Natural killer cell (primary cell): ENCODE measurements around the gene NEK11. TPM values are rescaled to one million over a fixed set of nuclear protein-coding genes. Genes with fewer than 3 reads are reported as not detected.

Experiments
- ATAC-seq, 3 donors: fragments of 150-1000 bp in 2 of 3; fragments of 200-7000 bp in 1 of 3; cut with Tn5 transposase; 1 replicate in 1 of 3; 2 replicates in 2 of 3; pipeline ENCODE4 v1.10.0; 2021; ENCODE audit warnings: mild to moderate bottlenecking in 2 of 3, moderate library complexity in 2 of 3
- DNase-seq, 2 donors: peaks; one replicate each; pipeline versions ENCODE4 v3.0.0 to v3.0.0-alpha.2; 2013 to 2021; ENCODE audit warnings: mixed read lengths in 1 of 2
- H3K27ac ChIP-seq: one replicate; pipeline ENCODE4 v1.5.1; 2013; ENCODE audit warnings: mild to moderate bottlenecking, low read length
- H3K27me3 ChIP-seq: one replicate; pipeline ENCODE4 v1.6.1; 2013; ENCODE audit warnings: low read length; ENCODE audit not compliant: control insufficient read depth, insufficient read depth
- H3K36me3 ChIP-seq: one replicate; pipeline ENCODE4 v1.6.1; 2013; ENCODE audit warnings: low read length; ENCODE audit not compliant: control insufficient read depth, insufficient read depth
- H3K4me1 ChIP-seq: one replicate; pipeline ENCODE4 v1.6.1; 2013; ENCODE audit warnings: low read length; ENCODE audit not compliant: control insufficient read depth, insufficient read depth
- H3K4me3 ChIP-seq: one replicate; pipeline ENCODE4 v1.5.1; 2013; ENCODE audit warnings: low read length
- H3K9me3 ChIP-seq: one replicate; pipeline ENCODE4 v1.6.1; 2013; ENCODE audit warnings: low read length; ENCODE audit not compliant: control insufficient read depth, insufficient read depth
- H3K27ac Mint-ChIP-seq, 2 donors: one replicate each; pipeline ENCODE4 v1.8.0; 2022; ENCODE audit warnings: mild to moderate bottlenecking in 2 of 2, mixed read lengths in 2 of 2, moderate library complexity in 1 of 2
- H3K27me3 Mint-ChIP-seq, 2 donors: one replicate each; pipeline ENCODE4 v1.8.0; 2022; ENCODE audit warnings: low read depth in 2 of 2, mixed read lengths in 2 of 2
- H3K36me3 Mint-ChIP-seq: one replicate; pipeline ENCODE4 v1.8.0; 2022; ENCODE audit warnings: mixed read lengths
- H3K4me1 Mint-ChIP-seq, 2 donors: one replicate each; pipeline ENCODE4 v1.8.0; 2022; ENCODE audit warnings: mixed read lengths in 2 of 2
- H3K4me3 Mint-ChIP-seq: one replicate; pipeline ENCODE4 v1.8.0; 2022; ENCODE audit warnings: mild to moderate bottlenecking, moderate library complexity, mixed read lengths
- H3K9me3 Mint-ChIP-seq, 2 donors: one replicate each; pipeline ENCODE4 v1.8.0; 2022; ENCODE audit warnings: mixed read lengths in 2 of 2
- CTCF ChIP-seq: fragments of 200-600 bp; IDR thresholded peaks from one replicate; pipeline ENCODE4 v1.8.0; 2022; ENCODE audit warnings: antibody characterized with exemption
- WGBS: methylation state at CpG from one replicate; pipeline ENCODE4 v1.1.7; 2013; ENCODE audit warnings: missing lambda C conversion rate; ENCODE audit not compliant: insufficient coverage; 5-methylcytosine and 5-hydroxymethylcytosine counted together
- intact Hi-C: fragments of 100-400 bp; cut with micrococcal nuclease; formaldehyde crosslinking; loops from one replicate; pipeline ENCODE4 v1.14.2; 2022
- total RNA-seq, 4 donors: library from RNA; stranded (reverse); fragments of 120-200 nt in 1 of 4; gene quantifications; one replicate each; pipeline versions ENCODE4 v1.2.3 to v1.2.4, GENCODE V29; 2013 to 2022

The NEK11 gene
- total RNA-seq, 3 donors from 2014 or later (not counting 1 experiment from before 2014, with no cell fraction given): 2.6 to 3.6 (median 3.5) TPM

GRCh38 chr3:131236421-131236820 lies 209.7 kb downstream of the NEK11 start:
- Mint-ChIP-seq H3K36me3 (no peaks in the 10 kb centered on the region), H3K27me3 (peaks cover 0 to 7% of the 10 kb centered on the region in 2 donors), H3K27ac (no peak overlapping the region), H3K9me3 (no peaks in the 10 kb centered on the region), H3K4me3 (no peak overlapping the region), H3K4me1 (no peaks in the 10 kb centered on the region)
- Histone ChIP-seq H3K27ac (no peak overlapping the region), H3K4me1 (no peaks in the 10 kb centered on the region), H3K4me3 (no peak overlapping the region), H3K36me3 (no peaks in the 10 kb centered on the region), H3K27me3 (no peaks in the 10 kb centered on the region), H3K9me3 (no peaks in the 10 kb centered on the region)
- ATAC-seq (no peak), DNase-seq (no peak)
- intact Hi-C loops: no loop called here
- WGBS: 95% methylated on average over 6 of the region's 6 CpGs
- no peak for TF ChIP-seq CTCF

GRCh38 chr3:131238496-131238895 lies 211.8 kb downstream of the NEK11 start:
- Histone ChIP-seq H3K27me3 (no peaks in the 10 kb centered on the region), H3K9me3 (no peaks in the 10 kb centered on the region), H3K36me3 (no peaks in the 10 kb centered on the region), H3K27ac (no peak overlapping the region), H3K4me3 (no peak overlapping the region), H3K4me1 (no peaks in the 10 kb centered on the region)
- ATAC-seq (no peak), DNase-seq (no peak)
- H3K4me1 Mint-ChIP-seq: no peaks in the 10 kb centered on the region
- intact Hi-C loops: no loop called here
- peaks cover 0 to 7% of the 10 kb centered on the region in 2 donors for H3K27me3 Mint-ChIP-seq
- H3K9me3 Mint-ChIP-seq: no peaks in the 10 kb centered on the region
- WGBS: 90% methylated on average over 2 of the region's 2 CpGs
- no peak for TF ChIP-seq CTCF
- no peak overlapping the region for H3K27ac Mint-ChIP-seq
- no peaks in the 10 kb centered on the region for H3K36me3 Mint-ChIP-seq
- H3K4me3 Mint-ChIP-seq: no peak overlapping the region

- no peaks in the 10 kb centered on the region for H3K4me1 Mint-ChIP-seq
- 100% methylated on average over 2 of the region's 3 CpGs for WGBS
- no peak for TF ChIP-seq CTCF
- H3K9me3 Mint-ChIP-seq: no peaks in the 10 kb centered on the region
- intact Hi-C loops: no loop called here
- Histone ChIP-seq H3K36me3 (no peaks in the 10 kb centered on the region), H3K27ac (no peak overlapping the region), H3K4me3 (no peak overlapping the region), H3K27me3 (no peaks in the 10 kb centered on the region), H3K9me3 (no peaks in the 10 kb centered on the region), H3K4me1 (no peaks in the 10 kb centered on the region)
- H3K27ac Mint-ChIP-seq: no peak overlapping the region
- ATAC-seq: no peak
- H3K36me3 Mint-ChIP-seq: no peaks in the 10 kb centered on the region
- H3K27me3 Mint-ChIP-seq: peaks cover 0 to 7% of the 10 kb centered on the region in 2 donors
- no peak overlapping the region for H3K4me3 Mint-ChIP-seq
- DNase-seq: no peak
Observed at GRCh38 chr3:131239267-131239666, 212.6 kb downstream of the NEK11 start.

GRCh38 chr3:131242201-131242600 lies 215.5 kb downstream of the NEK11 start:
- no peak overlapping the region for H3K27ac ChIP-seq
- intact Hi-C loops: no loop called here
- no peak for ATAC-seq
- no peaks in the 10 kb centered on the region for H3K9me3 ChIP-seq
- no peaks in the 10 kb centered on the region for H3K27me3 ChIP-seq
- H3K4me3 Mint-ChIP-seq: no peak overlapping the region
- H3K36me3 ChIP-seq: no peaks in the 10 kb centered on the region
- H3K36me3 Mint-ChIP-seq: no peaks in the 10 kb centered on the region
- no peak for TF ChIP-seq CTCF
- no peak overlapping the region for H3K27ac Mint-ChIP-seq
- peaks cover 9 to 10% of the 10 kb centered on the region in 2 donors for H3K27me3 Mint-ChIP-seq
- H3K4me1 Mint-ChIP-seq: no peaks in the 10 kb centered on the region
- no peak overlapping the region for H3K4me3 ChIP-seq
- H3K9me3 Mint-ChIP-seq: no peaks in the 10 kb centered on the region
- H3K4me1 ChIP-seq: no peaks in the 10 kb centered on the region
- 82% methylated on average over 3 of the region's 3 CpGs for whole genome bisulfite sequencing
- DNase-seq: no peak
